Measurements from ENCODE around the gene PI4KA.
"Not testable (repeated sequence)": the region's sequence is repeated elsewhere in the genome, so short reads cannot be mapped to it uniquely, and the experiment has no call there.

- not testable (repeated sequence) for TF ChIP-seq CTCF (IDR thresholded peaks at IDR 0.05; ENCODE audit: low read depth, low read length, poor library complexity, severe bottlenecking); EZH2phosphoT487 (IDR thresholded peaks at IDR 0.05; ENCODE audit: borderline replicate concordance, low read length)
These were observed 42.8 kb upstream of the PI4KA start for GRCh38 chr22:20901093-20902033.
